GM12865 (cell line): ENCODE results near the gene KIRREL3.

Source experiments
- DNase-seq: peaks from one replicate; pipeline ENCODE4 v3.0.0; 2010; ENCODE audit warnings: low read depth
- H3K4me3 ChIP-seq: 2 replicates; pipeline ENCODE4 v1.5.1; 2011; ENCODE audit warnings: mild to moderate bottlenecking, low read depth, low read length, control low read depth
- TF ChIP-seq, protein P1 (sequence below): IDR thresholded peaks from 2 replicates; pipeline ENCODE4 v1.5.1; 2011; ENCODE audit warnings: low read length, control low read depth, low read depth, inconsistent platforms; ENCODE audit not compliant: insufficient read depth; ENCODE audit errors: missing control alignments

Gene KIRREL3

DNA sequence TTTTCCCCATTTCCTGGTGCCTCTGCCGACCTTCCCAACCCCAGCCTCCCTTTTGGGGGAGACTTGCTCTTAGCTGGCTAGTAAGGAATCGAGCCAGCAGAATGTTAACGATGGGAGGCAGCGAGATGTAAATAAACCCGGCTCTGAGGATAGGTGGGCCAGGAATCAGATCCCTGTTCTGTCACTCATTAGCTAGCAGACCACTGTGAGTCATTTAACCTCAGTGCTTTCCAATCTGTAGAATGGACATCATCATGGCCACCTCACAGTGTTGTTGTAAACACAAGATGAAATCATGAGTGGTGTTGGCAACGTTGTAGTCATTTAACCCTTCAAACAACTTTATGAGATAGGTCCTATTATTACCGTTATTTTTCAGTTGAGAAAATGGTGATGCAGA lies 208.6 kb downstream of the KIRREL3 start:
- H3K4me3 ChIP-seq = no peak overlapping the region
- TF ChIP-seq, protein P1, sequence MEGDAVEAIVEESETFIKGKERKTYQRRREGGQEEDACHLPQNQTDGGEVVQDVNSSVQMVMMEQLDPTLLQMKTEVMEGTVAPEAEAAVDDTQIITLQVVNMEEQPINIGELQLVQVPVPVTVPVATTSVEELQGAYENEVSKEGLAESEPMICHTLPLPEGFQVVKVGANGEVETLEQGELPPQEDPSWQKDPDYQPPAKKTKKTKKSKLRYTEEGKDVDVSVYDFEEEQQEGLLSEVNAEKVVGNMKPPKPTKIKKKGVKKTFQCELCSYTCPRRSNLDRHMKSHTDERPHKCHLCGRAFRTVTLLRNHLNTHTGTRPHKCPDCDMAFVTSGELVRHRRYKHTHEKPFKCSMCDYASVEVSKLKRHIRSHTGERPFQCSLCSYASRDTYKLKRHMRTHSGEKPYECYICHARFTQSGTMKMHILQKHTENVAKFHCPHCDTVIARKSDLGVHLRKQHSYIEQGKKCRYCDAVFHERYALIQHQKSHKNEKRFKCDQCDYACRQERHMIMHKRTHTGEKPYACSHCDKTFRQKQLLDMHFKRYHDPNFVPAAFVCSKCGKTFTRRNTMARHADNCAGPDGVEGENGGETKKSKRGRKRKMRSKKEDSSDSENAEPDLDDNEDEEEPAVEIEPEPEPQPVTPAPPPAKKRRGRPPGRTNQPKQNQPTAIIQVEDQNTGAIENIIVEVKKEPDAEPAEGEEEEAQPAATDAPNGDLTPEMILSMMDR = no peak
- no peak for DNase-seq

DNA sequence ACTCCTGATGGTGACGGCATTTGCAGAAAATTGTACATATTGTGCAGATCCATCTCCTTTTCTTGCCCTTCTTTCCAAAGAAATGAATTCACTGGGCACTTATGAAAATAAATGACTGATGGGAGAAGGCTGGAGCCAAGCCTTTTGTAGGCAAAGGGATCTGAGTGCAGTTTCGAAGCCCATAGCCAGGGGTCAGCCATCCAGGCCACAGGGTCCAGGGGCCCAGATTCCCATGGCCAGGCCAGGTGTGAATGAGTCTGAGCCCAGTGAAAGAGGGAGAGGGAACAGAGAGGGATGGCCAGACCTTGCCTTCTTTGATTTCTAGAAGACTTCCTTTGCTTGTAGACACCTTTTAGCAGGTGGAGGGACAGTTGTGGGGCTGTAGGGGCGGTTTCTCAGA lies 209.1 kb downstream of the KIRREL3 start:
- no peak for DNase-seq
- H3K4me3 ChIP-seq = no peak overlapping the region
- TF ChIP-seq, protein P1 = no peak

DNA sequence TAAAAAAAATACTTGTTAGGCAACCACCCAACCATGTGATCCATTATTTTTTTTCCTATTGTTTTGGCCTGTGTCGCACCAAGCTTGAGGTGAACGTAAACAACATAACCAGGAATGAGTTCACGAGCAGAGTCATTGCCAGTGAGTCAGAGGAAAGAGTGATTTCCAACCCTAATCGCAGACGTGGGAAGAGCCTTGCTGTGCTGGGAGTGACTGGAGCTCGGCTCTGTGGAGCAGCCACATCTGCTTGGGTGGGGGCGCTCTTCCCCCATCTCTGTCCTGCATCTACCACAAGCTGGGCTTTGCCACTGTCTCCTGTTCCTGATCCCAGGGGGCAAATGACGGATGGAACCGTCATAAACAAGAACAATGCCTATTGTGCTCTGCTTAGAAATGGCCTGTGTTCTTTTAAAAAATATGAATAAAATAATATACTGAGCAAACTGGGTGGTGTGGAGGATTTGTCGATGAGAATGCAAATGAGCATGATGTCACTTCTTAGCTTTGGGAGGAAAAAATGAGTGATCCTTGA lies 210.0 kb downstream of the KIRREL3 start:
- H3K4me3 ChIP-seq = no peak overlapping the region
- TF ChIP-seq, protein P1 = no peak
- no peak for DNase-seq

DNA sequence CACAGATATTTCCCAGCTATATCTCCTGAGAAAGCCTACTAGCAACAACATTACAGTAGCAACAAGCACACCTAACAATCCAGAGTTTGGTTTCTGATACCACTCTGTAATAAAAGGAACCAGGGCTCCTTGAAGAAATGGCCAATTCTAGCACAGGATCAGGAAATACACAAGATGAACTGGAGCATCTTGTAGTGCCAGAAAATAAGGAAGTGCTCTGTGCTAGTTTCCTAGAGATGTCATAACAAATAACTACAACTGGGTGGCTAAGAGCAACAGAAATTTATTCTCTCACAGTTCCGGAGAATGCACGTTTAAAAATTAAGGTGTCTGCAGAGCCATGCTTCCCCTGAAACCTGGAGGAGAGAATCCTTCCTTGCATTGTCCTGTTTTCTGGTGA lies 217.8 kb downstream of the KIRREL3 start:
- DNase-seq = no peak
- H3K4me3 ChIP-seq = no peak overlapping the region
- TF ChIP-seq, protein P1 = no peak

DNA sequence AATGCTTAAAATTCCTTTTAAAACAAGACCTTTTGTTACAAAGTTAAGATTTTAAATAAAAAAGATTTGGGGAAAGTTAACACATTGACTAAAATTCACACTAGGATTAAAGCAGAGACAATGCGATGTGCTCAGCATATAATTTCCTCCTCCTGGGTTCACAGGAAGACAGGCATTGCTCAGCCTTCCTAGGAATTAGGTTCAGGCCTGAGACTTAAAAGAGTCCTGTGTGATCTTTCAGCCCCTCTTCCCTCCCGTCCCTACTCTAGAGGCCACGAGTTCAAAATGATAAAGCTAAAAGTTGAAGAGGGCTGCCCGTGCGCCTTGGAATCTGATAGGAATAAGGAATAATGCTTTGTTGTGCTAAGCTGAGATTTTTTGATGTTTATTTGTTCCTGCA lies 218.6 kb downstream of the KIRREL3 start:
- no peak overlapping the region for H3K4me3 ChIP-seq
- no peak for DNase-seq
- TF ChIP-seq, protein P1 = no peak

DNA sequence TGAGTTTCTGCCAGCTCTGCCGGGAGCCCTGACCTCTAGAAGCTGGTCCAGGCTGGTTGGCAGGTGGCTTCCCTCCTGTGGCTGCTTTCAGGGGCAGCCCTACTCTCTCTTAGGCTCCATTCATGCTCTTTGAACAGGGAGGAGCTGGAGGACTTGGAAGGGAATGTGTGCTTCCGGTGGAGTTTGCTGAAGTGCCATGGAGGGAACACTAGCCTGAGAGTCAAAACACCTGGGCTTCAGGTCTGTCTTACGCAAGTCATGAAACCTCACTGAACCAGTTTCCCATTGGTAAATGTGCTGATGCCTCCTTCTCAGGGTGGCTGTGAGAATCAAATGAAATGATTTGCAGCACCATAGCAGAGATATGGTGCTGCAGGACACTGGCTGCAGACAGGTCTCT lies 224.5 kb downstream of the KIRREL3 start:
- H3K4me3 ChIP-seq = no peak overlapping the region
- TF ChIP-seq, protein P1 = no peak
- no peak for DNase-seq

DNA sequence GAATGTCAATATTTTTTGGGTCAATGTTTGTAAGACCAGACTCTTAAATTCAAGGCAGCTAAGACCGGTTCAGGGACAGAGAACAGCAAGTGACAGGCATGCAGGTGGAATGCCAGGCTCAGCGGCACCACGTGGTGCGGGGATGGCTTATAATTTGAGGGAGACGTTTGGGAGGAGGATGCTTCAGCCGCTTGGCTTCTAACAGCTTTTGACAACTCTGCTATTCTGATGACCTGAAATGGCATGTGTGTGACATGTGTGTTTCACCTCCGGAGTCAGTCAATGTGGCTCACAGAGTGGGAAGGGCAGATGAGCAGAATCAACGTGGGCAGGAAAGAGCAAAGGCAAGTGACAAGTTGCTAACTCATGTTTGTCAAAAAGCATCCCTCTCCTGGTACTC lies 228.3 kb downstream of the KIRREL3 start:
- DNase-seq = no peak
- TF ChIP-seq, protein P1 = no peak
- H3K4me3 ChIP-seq = no peak overlapping the region
